Measurements from ENCODE around the gene JPH3. TPM values are rescaled to one million over a fixed set of nuclear protein-coding genes. Genes with fewer than 3 reads are reported as not detected.
"Not testable (repeated sequence)": the region's sequence is repeated elsewhere in the genome, so short reads cannot be mapped to it uniquely, and the experiment has no call there.

The JPH3 gene
- total RNA-seq, 1 donor from 2014 or later, result 0.22 TPM

- DNase-seq (ENCODE audit: low spot score) (no peak), ATAC-seq (peak; percentile 78)
- intact Hi-C loops (cut with DNase I), result no loop called here
These were observed 31.1 kb upstream of the JPH3 start for GRCh38 chr16:87570938-87571867.

GRCh38 chr16:87571868-87572244, 30.5 kb upstream of the JPH3 start:
- ATAC-seq (no peak), DNase-seq (ENCODE audit: low spot score) (no peak)
- intact Hi-C loops (cut with DNase I), result no loop called here

- intact Hi-C loops (cut with DNase I), result no loop called here
- ATAC-seq, result no peak
- no peak for DNase-seq (ENCODE audit: low spot score)
These were observed 29.3 kb upstream of the JPH3 start for GRCh38 chr16:87572959-87573358.

DNA sequence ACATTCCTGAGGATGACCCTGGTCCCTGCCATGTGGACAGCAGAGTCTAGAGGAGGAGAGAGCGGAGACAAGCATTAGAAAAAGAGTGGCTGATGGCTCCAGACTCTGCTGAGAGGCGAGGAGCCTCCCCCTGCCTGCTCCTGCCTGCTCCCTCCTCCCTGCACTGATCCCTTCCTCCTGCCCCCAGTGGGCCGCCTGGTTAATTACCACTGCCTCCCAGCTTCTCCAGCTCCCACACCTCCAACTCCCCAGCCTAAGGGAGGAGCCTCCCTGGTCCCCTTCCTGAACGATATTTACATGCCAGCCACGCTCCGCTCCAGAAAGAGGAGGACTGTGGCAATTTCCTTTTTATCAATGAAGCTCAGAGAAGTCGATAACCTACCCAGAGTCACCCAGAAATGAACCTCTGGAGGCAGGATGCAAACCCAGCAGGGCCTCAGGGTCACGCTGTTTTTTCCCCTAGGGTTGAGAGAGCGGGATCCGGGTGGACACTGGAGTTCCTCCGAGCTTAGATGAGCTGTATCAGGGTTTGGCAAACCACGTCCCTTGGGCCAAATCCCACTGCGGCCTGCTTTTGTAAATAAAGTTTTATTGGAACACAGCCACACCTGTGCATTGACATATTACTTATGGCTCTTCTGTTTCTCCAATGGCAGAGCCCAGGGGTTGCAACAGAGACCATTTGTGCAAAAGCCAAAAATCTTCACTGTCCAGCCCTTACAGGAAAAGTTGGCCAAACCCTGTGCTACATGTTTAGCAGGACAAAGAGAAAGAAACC, 27.1 kb upstream of the JPH3 start:
- DNase-seq (ENCODE audit: low spot score) (no peak), ATAC-seq (no peak)
- intact Hi-C loops (cut with DNase I), result no loop called here

GRCh38 chr16:87576171-87576570, 26.1 kb upstream of the JPH3 start:
- no peak for ATAC-seq

DNA sequence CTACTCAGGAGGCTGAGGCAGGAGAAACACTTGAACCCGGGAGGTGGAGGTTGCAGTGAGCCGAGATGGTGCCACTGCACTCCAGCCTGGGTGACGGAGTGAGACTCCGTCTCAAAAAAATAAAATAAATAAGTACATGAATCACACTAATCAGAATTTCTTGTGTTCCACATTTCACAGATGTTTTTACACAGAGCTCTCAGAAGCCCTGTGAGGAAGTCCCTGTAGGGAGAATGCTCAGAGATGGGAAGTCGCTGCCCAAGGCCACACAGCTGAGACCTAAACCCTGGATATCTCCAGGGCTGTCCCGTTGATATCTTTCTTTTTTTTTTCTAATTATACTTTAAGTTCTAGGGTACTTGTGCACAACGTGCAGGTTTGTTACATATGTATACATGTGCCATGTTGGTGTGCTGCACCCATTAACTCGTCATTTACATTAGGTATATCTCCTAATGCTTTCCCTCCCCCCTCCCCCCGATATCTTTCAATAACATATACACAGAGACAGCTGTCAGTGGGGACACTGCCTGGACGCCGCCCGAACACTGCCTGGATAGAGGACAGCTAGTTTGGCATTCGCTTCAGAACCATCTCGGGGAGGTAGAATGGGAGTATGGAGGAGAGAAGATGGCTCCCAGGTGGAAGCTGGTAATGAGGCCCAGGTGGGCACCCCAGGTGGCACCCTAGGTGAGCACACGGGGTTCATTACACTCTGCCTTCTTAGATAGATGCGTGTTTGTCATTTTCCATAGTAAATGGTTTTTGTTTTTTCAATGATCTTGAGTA, 24.0 kb upstream of the JPH3 start:
- ATAC-seq; intact Hi-C loops (cut with DNase I); DNase-seq (ENCODE audit: low spot score): not testable (repeated sequence)

More at GRCh38 chr16:87576171-87576570, 26.1 kb upstream of the JPH3 start:
- intact Hi-C loops (cut with DNase I), result no loop called here
- no peak for DNase-seq (ENCODE audit: low spot score)

DNA sequence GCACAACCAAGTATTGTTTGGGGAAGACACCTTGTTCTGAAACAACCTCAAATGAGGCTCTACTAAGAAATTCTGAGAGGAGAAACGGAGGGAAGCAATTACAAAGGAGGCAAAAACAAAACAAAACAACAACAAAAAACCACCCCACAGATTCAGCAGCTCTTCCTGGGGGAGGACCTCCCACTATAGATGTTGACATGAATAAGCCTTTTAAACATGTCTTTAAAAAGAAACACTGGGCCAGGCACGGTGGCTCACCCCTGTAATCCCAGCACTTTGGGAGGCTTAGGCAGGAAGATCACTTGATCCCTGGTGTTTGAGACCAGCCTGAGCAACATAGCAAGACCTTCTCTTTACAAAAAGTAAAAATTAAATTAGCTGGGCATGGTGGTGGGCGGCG, 22.6 kb upstream of the JPH3 start:
- DNase-seq (ENCODE audit: low spot score) (no peak), ATAC-seq (no peak)
- intact Hi-C loops (cut with DNase I), result no loop called here

GRCh38 chr16:87580855-87581261, 21.4 kb upstream of the JPH3 start:
- DNase-seq (ENCODE audit: low spot score), result no peak
- intact Hi-C loops (cut with DNase I), result no loop called here
- ATAC-seq, result no peak

- intact Hi-C loops (cut with DNase I), result no loop called here
- ATAC-seq (peak; percentile 95), DNase-seq (ENCODE audit: low spot score) (peak; percentile 84)
These were observed 20.5 kb upstream of the JPH3 start for GRCh38 chr16:87581857-87582215.

DNA sequence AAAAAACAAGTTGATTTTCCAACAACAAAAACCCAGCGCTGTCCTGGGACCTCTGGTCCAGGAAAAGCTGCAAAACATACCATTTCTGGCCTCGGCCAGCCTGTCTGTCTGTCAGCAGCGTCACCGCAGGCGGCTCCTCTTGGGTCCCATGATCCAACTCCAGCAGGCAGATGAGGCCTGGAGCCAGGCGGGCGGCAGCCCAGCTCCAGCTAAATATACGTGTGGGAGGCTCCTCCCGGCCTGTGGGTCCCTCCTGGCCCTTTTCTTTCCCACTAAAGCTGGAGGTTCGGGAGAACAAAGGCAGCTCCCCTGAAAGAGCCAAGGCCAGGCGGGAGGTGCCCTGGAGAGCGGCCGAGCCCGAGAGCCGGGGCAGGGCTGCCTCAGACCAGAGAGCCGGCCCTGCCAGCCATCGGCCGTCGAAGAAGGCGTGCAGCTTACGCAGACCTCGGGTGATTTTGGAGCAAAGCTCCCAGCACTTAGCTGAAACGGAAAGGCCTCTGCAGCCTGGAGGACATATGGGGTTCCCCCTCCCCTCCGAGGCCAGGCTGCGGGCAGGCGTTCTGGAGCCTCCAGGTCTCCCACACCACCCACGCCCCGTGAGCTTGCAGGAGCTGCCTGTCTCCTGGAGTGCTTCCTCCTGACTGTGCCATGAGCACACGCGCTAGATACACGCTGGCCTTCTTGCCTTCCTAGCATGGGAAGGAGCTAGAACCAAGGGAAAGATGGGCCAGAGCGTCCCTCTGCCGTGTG, 19.9 kb upstream of the JPH3 start:
- ATAC-seq (peak; percentile 91), DNase-seq (ENCODE audit: low spot score) (peak; percentile 79)
- intact Hi-C loops (cut with DNase I), result no loop called here

DNA sequence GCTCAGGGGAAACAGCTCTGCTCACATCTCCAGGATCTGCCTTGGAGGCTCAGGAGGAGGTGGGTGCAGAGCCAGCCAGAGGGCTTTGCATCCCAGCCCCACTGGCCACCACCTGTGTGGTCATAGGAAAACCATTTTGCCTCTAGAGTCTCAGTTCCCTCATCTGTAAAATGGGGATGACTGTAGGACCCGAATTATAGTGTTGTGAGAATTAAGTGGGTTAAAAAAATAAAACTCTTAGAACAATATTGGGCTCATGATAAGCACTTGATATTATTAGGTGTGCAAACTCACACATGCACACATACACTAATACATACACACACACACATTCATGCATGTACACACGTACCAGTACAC, 19.4 kb upstream of the JPH3 start:
- ATAC-seq (no peak), DNase-seq (ENCODE audit: low spot score) (no peak)
- intact Hi-C loops (cut with DNase I), result no loop called here

GRCh38 chr16:87583453-87584131, 18.7 kb upstream of the JPH3 start:
- DNase-seq (ENCODE audit: low spot score) (no peak), ATAC-seq (no peak)
- intact Hi-C loops (cut with DNase I), result no loop called here

DNA sequence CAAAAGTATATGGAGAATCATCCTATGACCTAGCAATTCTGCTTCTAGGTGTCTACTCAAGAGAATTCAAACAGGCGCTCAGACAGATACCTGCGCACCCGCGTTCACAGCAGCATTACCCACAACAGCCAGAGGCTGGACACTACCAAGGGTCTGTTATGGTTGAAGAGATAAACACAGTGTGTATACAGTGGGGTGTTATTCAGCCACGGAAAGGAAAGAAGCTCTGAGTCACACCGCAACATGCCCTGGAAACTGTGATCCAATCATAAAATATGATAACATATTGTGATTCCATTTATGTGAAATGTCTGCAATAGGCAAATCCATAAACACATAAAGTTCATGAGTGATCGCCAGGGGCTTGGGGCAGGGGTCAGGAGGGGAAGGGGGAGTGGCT, 18.0 kb upstream of the JPH3 start:
- no peak for ATAC-seq
- intact Hi-C loops (cut with DNase I), result no loop called here
- no peak for DNase-seq (ENCODE audit: low spot score)

GRCh38 chr16:87584975-87585374, 17.3 kb upstream of the JPH3 start:
- DNase-seq (ENCODE audit: low spot score) (no peak), ATAC-seq (no peak)
- intact Hi-C loops (cut with DNase I), result no loop called here

GRCh38 chr16:87585442-87586200, 16.7 kb upstream of the JPH3 start:
- intact Hi-C loops (cut with DNase I), result no loop called here

GRCh38 chr16:87586201-87586782, 16.0 kb upstream of the JPH3 start:
- DNase-seq (ENCODE audit: low spot score) (no peak), ATAC-seq (no peak)
- intact Hi-C loops (cut with DNase I), result no loop called here

More at GRCh38 chr16:87585442-87586200, 16.7 kb upstream of the JPH3 start:
- no peak for DNase-seq (ENCODE audit: low spot score)
- ATAC-seq, result no peak

DNA sequence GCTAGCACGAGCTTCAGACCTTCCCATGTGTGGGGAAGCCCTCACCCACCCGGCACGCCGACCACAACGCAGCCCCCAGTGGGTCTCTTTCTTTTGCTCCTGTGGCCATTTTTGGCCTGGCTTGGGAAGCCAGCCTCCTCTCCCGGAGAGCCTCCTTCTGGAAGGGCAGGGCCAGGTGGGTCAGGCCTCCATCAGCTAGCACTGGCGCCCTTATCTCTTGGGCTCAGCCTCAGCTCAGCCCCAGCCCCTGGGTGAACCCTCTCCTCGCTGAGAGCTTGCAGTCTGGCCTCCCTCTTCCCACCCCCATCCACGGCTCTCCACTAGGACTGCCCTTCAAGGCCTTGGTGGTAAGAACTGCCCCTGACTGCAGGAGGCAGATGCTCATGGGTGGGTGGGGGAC, 14.7 kb upstream of the JPH3 start:
- ATAC-seq (no peak), DNase-seq (ENCODE audit: low spot score) (no peak)
- intact Hi-C loops (cut with DNase I), result no loop called here

All from sciatic nerve (tissue), 2 donors.